ENCODE measurements around the gene STX18. TPM values are rescaled to one million over a fixed set of nuclear protein-coding genes. Genes with fewer than 3 reads are reported as not detected.

Gene STX18
- total and polyA plus RNA-seq, 2 of the 13 experiments (the other 11 are each of a cell fraction or from before 2014, with no cell fraction given): 23.9 to 37.1 TPM

DNA sequence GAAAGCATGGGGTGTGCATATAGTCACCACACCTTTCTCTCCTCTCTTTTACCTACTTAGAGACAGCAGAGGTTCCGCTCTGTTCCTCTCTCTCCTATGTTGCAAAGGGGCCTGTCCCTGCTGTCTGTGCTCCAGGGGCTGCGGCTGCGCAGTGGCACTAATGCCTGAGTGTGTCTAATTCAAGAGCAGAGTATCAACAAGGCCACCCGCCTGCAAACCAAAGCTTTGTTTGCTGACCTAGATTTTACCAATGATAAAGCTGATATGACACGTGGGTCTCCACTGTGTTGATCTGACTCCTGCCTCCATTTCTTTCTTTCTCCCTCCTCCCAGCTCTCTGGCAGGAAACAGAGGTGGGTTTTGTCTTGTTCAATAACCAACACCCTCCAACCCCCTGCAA, 80.0 kb downstream of the STX18 start (continued):
- TF ChIP-seq, protein P1, sequence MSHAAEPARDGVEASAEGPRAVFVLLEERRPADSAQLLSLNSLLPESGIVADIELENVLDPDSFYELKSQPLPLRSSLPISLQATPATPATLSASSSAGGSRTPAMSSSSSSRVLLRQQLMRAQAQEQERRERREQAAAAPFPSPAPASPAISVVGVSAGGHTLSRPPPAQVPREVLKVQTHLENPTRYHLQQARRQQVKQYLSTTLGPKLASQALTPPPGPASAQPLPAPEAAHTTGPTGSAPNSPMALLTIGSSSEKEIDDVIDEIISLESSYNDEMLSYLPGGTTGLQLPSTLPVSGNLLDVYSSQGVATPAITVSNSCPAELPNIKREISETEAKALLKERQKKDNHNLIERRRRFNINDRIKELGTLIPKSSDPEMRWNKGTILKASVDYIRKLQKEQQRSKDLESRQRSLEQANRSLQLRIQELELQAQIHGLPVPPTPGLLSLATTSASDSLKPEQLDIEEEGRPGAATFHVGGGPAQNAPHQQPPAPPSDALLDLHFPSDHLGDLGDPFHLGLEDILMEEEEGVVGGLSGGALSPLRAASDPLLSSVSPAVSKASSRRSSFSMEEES (CRISPR knock-in tag; IDR thresholded peaks at IDR 0.05): peak; percentile 76; the same call in 1 of the 2 replicates
- peak; percentile 51; the same call in 1 of the 2 replicates for TF ChIP-seq THAP11 (CRISPR knock-in tag; IDR thresholded peaks at IDR 0.05)
- TF ChIP-seq, protein P2, sequence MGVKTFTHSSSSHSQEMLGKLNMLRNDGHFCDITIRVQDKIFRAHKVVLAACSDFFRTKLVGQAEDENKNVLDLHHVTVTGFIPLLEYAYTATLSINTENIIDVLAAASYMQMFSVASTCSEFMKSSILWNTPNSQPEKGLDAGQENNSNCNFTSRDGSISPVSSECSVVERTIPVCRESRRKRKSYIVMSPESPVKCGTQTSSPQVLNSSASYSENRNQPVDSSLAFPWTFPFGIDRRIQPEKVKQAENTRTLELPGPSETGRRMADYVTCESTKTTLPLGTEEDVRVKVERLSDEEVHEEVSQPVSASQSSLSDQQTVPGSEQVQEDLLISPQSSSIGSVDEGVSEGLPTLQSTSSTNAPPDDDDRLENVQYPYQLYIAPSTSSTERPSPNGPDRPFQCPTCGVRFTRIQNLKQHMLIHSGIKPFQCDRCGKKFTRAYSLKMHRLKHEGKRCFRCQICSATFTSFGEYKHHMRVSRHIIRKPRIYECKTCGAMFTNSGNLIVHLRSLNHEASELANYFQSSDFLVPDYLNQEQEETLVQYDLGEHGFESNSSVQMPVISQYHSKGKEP (CRISPR knock-in tag; IDR thresholded peaks at IDR 0.05): no peak
- peak; percentile 66; the same call in 1 of the 2 replicates for TF ChIP-seq ZNF614 (CRISPR knock-in tag; IDR thresholded peaks at IDR 0.05; ENCODE audit: borderline replicate concordance)
- 0 out of 2 replicates have a peak, but pooled peaks have one; percentile 65 for TF ChIP-seq MIXL1 (CRISPR knock-in tag; IDR thresholded peaks at IDR 0.05)
- TF ChIP-seq, protein P3, sequence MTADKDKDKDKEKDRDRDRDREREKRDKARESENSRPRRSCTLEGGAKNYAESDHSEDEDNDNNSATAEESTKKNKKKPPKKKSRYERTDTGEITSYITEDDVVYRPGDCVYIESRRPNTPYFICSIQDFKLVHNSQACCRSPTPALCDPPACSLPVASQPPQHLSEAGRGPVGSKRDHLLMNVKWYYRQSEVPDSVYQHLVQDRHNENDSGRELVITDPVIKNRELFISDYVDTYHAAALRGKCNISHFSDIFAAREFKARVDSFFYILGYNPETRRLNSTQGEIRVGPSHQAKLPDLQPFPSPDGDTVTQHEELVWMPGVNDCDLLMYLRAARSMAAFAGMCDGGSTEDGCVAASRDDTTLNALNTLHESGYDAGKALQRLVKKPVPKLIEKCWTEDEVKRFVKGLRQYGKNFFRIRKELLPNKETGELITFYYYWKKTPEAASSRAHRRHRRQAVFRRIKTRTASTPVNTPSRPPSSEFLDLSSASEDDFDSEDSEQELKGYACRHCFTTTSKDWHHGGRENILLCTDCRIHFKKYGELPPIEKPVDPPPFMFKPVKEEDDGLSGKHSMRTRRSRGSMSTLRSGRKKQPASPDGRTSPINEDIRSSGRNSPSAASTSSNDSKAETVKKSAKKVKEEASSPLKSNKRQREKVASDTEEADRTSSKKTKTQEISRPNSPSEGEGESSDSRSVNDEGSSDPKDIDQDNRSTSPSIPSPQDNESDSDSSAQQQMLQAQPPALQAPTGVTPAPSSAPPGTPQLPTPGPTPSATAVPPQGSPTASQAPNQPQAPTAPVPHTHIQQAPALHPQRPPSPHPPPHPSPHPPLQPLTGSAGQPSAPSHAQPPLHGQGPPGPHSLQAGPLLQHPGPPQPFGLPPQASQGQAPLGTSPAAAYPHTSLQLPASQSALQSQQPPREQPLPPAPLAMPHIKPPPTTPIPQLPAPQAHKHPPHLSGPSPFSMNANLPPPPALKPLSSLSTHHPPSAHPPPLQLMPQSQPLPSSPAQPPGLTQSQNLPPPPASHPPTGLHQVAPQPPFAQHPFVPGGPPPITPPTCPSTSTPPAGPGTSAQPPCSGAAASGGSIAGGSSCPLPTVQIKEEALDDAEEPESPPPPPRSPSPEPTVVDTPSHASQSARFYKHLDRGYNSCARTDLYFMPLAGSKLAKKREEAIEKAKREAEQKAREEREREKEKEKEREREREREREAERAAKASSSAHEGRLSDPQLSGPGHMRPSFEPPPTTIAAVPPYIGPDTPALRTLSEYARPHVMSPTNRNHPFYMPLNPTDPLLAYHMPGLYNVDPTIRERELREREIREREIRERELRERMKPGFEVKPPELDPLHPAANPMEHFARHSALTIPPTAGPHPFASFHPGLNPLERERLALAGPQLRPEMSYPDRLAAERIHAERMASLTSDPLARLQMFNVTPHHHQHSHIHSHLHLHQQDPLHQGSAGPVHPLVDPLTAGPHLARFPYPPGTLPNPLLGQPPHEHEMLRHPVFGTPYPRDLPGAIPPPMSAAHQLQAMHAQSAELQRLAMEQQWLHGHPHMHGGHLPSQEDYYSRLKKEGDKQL (CRISPR knock-in tag; IDR thresholded peaks at IDR 0.05; ENCODE audit: low read depth): peak; percentile 33; the same call in 1 of the 2 replicates
- no peak for TF ChIP-seq KDM1A (CRISPR knock-in tag; IDR thresholded peaks at IDR 0.05)
- peak; percentile 60; the same call in 1 of the 2 replicates for TF ChIP-seq FOXO1 (CRISPR knock-in tag; IDR thresholded peaks at IDR 0.05)
- TF ChIP-seq, protein P4, sequence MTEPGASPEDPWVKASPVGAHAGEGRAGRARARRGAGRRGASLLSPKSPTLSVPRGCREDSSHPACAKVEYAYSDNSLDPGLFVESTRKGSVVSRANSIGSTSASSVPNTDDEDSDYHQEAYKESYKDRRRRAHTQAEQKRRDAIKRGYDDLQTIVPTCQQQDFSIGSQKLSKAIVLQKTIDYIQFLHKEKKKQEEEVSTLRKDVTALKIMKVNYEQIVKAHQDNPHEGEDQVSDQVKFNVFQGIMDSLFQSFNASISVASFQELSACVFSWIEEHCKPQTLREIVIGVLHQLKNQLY (CRISPR knock-in tag; IDR thresholded peaks at IDR 0.05): peak; percentile 75; the same call in 1 of the 2 replicates
- TF ChIP-seq ZNF33B (CRISPR knock-in tag; IDR thresholded peaks at IDR 0.05): no peak
- TF ChIP-seq, protein P5, sequence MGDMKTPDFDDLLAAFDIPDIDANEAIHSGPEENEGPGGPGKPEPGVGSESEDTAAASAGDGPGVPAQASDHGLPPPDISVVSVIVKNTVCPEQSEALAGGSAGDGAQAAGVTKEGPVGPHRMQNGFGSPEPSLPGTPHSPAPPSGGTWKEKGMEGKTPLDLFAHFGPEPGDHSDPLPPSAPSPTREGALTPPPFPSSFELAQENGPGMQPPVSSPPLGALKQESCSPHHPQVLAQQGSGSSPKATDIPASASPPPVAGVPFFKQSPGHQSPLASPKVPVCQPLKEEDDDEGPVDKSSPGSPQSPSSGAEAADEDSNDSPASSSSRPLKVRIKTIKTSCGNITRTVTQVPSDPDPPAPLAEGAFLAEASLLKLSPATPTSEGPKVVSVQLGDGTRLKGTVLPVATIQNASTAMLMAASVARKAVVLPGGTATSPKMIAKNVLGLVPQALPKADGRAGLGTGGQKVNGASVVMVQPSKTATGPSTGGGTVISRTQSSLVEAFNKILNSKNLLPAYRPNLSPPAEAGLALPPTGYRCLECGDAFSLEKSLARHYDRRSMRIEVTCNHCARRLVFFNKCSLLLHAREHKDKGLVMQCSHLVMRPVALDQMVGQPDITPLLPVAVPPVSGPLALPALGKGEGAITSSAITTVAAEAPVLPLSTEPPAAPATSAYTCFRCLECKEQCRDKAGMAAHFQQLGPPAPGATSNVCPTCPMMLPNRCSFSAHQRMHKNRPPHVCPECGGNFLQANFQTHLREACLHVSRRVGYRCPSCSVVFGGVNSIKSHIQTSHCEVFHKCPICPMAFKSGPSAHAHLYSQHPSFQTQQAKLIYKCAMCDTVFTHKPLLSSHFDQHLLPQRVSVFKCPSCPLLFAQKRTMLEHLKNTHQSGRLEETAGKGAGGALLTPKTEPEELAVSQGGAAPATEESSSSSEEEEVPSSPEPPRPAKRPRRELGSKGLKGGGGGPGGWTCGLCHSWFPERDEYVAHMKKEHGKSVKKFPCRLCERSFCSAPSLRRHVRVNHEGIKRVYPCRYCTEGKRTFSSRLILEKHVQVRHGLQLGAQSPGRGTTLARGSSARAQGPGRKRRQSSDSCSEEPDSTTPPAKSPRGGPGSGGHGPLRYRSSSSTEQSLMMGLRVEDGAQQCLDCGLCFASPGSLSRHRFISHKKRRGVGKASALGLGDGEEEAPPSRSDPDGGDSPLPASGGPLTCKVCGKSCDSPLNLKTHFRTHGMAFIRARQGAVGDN (CRISPR knock-in tag; IDR thresholded peaks at IDR 0.05): peak; percentile 47; the same call in 1 of the 2 replicates
- TF ChIP-seq CBX2 (IDR thresholded peaks at IDR 0.05; ENCODE audit: low read depth, low read length): no peak
- TF ChIP-seq CBX2 (CRISPR knock-in tag; IDR thresholded peaks at IDR 0.05; ENCODE audit: low read depth): no peak
- TF ChIP-seq, protein P6, sequence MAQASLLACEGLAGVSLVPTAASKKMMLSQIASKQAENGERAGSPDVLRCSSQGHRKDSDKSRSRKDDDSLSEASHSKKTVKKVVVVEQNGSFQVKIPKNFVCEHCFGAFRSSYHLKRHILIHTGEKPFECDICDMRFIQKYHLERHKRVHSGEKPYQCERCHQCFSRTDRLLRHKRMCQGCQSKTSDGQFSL (CRISPR knock-in tag; IDR thresholded peaks at IDR 0.05): no peak
- TF ChIP-seq NKX3-1 (CRISPR knock-in tag; IDR thresholded peaks at IDR 0.05): no peak
- TF ChIP-seq TP53 (CRISPR knock-in tag; conservative IDR thresholded peaks at IDR 0.05): no peak
- peak; percentile 57; the same call in 1 of the 3 replicates for TF ChIP-seq MXI1 (IDR thresholded peaks at IDR 0.05; ENCODE audit: borderline replicate concordance, low read depth, low read length)

Data from HepG2 (cell line).